ENCODE measurements around the gene PLXNA2.

Gene PLXNA2

GRCh38 chr1:208203848-208204609 is 40.2 kb downstream of the PLXNA2 start:
- no peak for TF ChIP-seq CTCF (IDR thresholded peaks at IDR 0.05)

- TF ChIP-seq CTCF (IDR thresholded peaks at IDR 0.05): no peak
Measured at GRCh38 chr1:208203127-208203847, 40.9 kb downstream of the PLXNA2 start.

GRCh38 chr1:208202333-208202995 is 41.7 kb downstream of the PLXNA2 start:
- TF ChIP-seq CTCF (IDR thresholded peaks at IDR 0.05): no peak

- no peak for TF ChIP-seq CTCF (IDR thresholded peaks at IDR 0.05)
Measured at GRCh38 chr1:208201229-208201628, 43.0 kb downstream of the PLXNA2 start.

GRCh38 chr1:208200116-208200515 is 44.1 kb downstream of the PLXNA2 start:
- TF ChIP-seq CTCF (IDR thresholded peaks at IDR 0.05): no peak

GRCh38 chr1:208198236-208198635 is 45.9 kb downstream of the PLXNA2 start:
- no peak for TF ChIP-seq CTCF (IDR thresholded peaks at IDR 0.05)

- no peak for TF ChIP-seq CTCF (IDR thresholded peaks at IDR 0.05)
Measured at GRCh38 chr1:208194944-208195343, 49.2 kb downstream of the PLXNA2 start.

Measured in LNCAP (cell line).